Lower leg skin (tissue), 3 donors: ENCODE results near the gene MRPS9.

Experiments
- POLR2A ChIP-seq, 2 donors: fragments of 450-650 bp; IDR thresholded peaks; one replicate each; pipeline ENCODE4 v1.6.1; 2016 to 2017; ENCODE audit warnings: antibody characterized with exemption in 2 of 2, mild to moderate bottlenecking in 1 of 2, moderate library complexity in 1 of 2
- TF ChIP-seq, protein P1 (sequence below), 3 donors: fragments of 450-650 bp; IDR thresholded peaks; one replicate each; pipeline ENCODE4 v1.5.1; 2016; ENCODE audit warnings: antibody characterized with exemption in 3 of 3, mild to moderate bottlenecking in 3 of 3, moderate library complexity in 2 of 3

DNA sequence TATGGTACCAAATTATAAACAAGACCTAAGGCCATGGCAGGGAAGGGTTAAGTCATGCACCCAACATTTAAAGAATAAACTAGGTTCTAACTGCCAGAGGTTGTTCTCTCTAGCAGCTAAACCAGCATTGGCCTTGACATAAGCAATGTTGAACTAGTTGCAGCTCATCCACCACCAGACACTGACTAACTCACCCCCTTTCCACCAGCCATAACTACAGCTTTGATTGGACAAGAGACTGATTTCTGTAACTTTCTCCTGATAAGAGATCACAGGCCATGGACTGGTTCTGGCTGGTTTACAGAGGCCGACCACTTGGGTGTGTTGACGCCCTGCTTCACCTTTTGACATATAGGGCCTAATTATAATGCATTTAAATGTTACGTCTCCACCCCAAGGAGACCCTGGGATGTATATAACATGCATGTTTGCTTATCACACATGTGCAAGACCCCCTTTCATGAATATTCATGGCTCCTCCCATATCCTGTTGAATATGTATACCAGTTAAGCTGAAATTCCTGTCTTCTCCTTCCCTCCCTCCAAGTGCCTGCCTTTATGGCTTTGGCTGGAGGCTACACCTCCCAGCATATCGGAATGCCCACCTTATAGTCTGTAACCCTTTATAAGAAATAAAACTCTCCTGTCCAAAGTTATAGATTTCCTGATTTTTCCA, 75.9 kb downstream of the MRPS9 start:
- TF ChIP-seq, protein P1, sequence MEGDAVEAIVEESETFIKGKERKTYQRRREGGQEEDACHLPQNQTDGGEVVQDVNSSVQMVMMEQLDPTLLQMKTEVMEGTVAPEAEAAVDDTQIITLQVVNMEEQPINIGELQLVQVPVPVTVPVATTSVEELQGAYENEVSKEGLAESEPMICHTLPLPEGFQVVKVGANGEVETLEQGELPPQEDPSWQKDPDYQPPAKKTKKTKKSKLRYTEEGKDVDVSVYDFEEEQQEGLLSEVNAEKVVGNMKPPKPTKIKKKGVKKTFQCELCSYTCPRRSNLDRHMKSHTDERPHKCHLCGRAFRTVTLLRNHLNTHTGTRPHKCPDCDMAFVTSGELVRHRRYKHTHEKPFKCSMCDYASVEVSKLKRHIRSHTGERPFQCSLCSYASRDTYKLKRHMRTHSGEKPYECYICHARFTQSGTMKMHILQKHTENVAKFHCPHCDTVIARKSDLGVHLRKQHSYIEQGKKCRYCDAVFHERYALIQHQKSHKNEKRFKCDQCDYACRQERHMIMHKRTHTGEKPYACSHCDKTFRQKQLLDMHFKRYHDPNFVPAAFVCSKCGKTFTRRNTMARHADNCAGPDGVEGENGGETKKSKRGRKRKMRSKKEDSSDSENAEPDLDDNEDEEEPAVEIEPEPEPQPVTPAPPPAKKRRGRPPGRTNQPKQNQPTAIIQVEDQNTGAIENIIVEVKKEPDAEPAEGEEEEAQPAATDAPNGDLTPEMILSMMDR (IDR thresholded peaks at IDR 0.05): no peak
- no peak for TF ChIP-seq POLR2A (IDR thresholded peaks at IDR 0.05)
